NCI-H748 (cell line): Measurements from ENCODE around the gene ZNRF3.

ENCODE experiments used
- DNase-seq: peaks from one replicate; lab custom pipeline; 2025; ENCODE audit not compliant: unreplicated experiment; lab: John Stamatoyannopoulos, UW

Gene ZNRF3

GRCh38 chr22:28950617-28951411, 67.4 kb downstream of the ZNRF3 start:
- DNase-seq: no peak

GRCh38 chr22:28951530-28951929, 68.2 kb downstream of the ZNRF3 start:
- DNase-seq: no peak

- DNase-seq: no peak
These were observed 68.7 kb downstream of the ZNRF3 start for GRCh38 chr22:28951969-28952521.

- DNase-seq: no peak
These were observed 69.5 kb downstream of the ZNRF3 start for GRCh38 chr22:28952857-28953256.

GRCh38 chr22:28953403-28953802, 70.0 kb downstream of the ZNRF3 start:
- no peak for DNase-seq

GRCh38 chr22:28953976-28954880, 70.9 kb downstream of the ZNRF3 start:
- no peak for DNase-seq

- no peak for DNase-seq
These were observed 72.4 kb downstream of the ZNRF3 start for GRCh38 chr22:28955817-28956216.

- DNase-seq: no peak
These were observed 73.1 kb downstream of the ZNRF3 start for GRCh38 chr22:28956506-28956905.

GRCh38 chr22:28958611-28959010, 75.2 kb downstream of the ZNRF3 start:
- no peak for DNase-seq

- no peak for DNase-seq
These were observed 78.7 kb downstream of the ZNRF3 start for GRCh38 chr22:28962042-28962554.

- DNase-seq: no peak
These were observed 80.0 kb downstream of the ZNRF3 start for GRCh38 chr22:28963362-28963761.

- DNase-seq: no peak
These were observed 83.8 kb downstream of the ZNRF3 start for GRCh38 chr22:28967163-28967665.

- no peak for DNase-seq
These were observed 84.6 kb downstream of the ZNRF3 start for GRCh38 chr22:28967969-28968368.

GRCh38 chr22:28969401-28970168, 86.2 kb downstream of the ZNRF3 start:
- no peak for DNase-seq

- no peak for DNase-seq
These were observed 90.0 kb downstream of the ZNRF3 start for GRCh38 chr22:28973352-28973751.

- no peak for DNase-seq
These were observed 93.7 kb downstream of the ZNRF3 start for GRCh38 chr22:28977060-28977459.

GRCh38 chr22:28977481-28977971, 94.2 kb downstream of the ZNRF3 start:
- no peak for DNase-seq

- no peak for DNase-seq
These were observed 94.8 kb downstream of the ZNRF3 start for GRCh38 chr22:28978158-28978557.

GRCh38 chr22:28978863-28979796, 95.8 kb downstream of the ZNRF3 start:
- no peak for DNase-seq
